Nephron progenitor cell (in vitro differentiated cells): ENCODE data around the gene FGD5.
"Not testable (repeated sequence)": the region's sequence is repeated elsewhere in the genome, so short reads cannot be mapped to it uniquely, and the experiment has no call there.

Experiments used
- DNase-seq: peaks from one replicate; pipeline ENCODE4 v3.0.0; 2021
- H3K27ac Mint-ChIP-seq: 2 replicates; pipeline ENCODE4 v1.8.0; 2021; ENCODE audit warnings: mild to moderate bottlenecking, moderate library complexity, mixed read lengths
- H3K27me3 Mint-ChIP-seq: 2 replicates; pipeline ENCODE4 v1.8.0; 2021; ENCODE audit warnings: mild to moderate bottlenecking, low read depth, mixed read lengths; ENCODE audit not compliant: poor library complexity
- H3K36me3 Mint-ChIP-seq: 2 replicates; pipeline ENCODE4 v1.8.0; 2021; ENCODE audit warnings: low read depth, mixed read lengths
- H3K4me1 Mint-ChIP-seq: 2 replicates; pipeline ENCODE4 v1.8.0; 2021; ENCODE audit warnings: mixed read lengths
- H3K4me3 Mint-ChIP-seq: 2 replicates; pipeline ENCODE4 v1.8.0; 2021; ENCODE audit warnings: mild to moderate bottlenecking, moderate library complexity, mixed read lengths
- H3K9me3 Mint-ChIP-seq: 2 replicates; pipeline ENCODE4 v1.8.0; 2021; ENCODE audit warnings: mild to moderate bottlenecking, moderate library complexity, mixed read lengths
- TF ChIP-seq, protein P1 (sequence below): fragments of 200-600 bp; sonication (generic); IDR thresholded peaks from 2 replicates; pipeline ENCODE4 v1.5.0; 2021; ENCODE audit warnings: antibody characterized with exemption

FGD5 gene

DNA sequence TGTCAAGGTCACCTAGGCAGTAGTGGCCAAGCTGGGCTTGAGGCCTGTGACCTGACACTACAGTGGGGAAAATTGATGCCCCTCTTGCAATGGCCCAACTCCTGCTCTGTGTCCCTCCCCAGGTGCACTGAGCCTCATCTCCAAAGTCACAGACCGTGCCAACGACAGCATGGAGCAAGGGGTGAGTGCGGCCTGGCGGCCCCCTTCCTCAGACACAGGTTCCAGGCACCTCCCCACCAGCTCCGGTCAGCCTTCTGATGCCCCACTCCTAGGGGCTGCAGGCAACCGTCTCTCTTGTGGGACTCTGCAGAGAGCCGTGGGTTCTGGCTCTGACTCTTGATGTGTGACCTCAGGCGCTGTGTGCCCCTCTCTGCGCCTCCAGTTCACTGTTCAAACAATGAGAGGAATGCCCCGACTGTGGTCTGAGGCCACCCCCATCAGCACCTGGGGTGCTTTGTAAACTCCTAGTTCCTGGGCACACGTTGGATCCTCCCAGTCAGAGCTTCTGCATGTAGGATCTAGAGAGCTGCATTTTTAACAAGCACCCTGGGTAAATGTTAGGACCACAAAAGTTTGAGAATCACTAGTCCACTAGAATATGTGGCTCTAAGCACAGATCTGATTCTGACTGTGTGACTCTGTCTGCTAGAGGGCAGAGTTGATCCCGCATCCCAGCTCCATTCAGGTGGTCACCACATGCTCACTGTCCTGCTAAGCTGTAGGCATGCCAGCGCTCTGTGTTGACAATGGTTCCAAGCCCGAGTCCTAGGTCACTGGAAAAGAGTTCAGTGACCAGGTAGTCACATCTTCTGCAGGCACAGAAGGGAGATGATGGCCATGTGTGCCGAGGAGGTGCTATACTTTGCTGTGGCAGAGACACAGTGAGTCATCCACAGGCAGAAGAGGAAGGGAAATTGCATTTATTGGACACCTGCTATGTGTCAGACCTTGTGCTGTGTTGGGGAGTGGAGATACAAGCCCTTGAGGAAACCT, 82.4 kb downstream of the FGD5 start:
- Mint-ChIP-seq H3K27ac (peak overlapping the region; percentile 36), H3K9me3 (peaks cover 20% of the 10 kb centered on the region), H3K4me1 (no peaks in the 10 kb centered on the region), H3K36me3 (peaks cover 10% of the 10 kb centered on the region), H3K27me3 (peaks cover 16% of the 10 kb centered on the region), H3K4me3 (no peak overlapping the region)
- TF ChIP-seq, protein P1, sequence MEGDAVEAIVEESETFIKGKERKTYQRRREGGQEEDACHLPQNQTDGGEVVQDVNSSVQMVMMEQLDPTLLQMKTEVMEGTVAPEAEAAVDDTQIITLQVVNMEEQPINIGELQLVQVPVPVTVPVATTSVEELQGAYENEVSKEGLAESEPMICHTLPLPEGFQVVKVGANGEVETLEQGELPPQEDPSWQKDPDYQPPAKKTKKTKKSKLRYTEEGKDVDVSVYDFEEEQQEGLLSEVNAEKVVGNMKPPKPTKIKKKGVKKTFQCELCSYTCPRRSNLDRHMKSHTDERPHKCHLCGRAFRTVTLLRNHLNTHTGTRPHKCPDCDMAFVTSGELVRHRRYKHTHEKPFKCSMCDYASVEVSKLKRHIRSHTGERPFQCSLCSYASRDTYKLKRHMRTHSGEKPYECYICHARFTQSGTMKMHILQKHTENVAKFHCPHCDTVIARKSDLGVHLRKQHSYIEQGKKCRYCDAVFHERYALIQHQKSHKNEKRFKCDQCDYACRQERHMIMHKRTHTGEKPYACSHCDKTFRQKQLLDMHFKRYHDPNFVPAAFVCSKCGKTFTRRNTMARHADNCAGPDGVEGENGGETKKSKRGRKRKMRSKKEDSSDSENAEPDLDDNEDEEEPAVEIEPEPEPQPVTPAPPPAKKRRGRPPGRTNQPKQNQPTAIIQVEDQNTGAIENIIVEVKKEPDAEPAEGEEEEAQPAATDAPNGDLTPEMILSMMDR, result no peak
- no peak for DNase-seq

DNA sequence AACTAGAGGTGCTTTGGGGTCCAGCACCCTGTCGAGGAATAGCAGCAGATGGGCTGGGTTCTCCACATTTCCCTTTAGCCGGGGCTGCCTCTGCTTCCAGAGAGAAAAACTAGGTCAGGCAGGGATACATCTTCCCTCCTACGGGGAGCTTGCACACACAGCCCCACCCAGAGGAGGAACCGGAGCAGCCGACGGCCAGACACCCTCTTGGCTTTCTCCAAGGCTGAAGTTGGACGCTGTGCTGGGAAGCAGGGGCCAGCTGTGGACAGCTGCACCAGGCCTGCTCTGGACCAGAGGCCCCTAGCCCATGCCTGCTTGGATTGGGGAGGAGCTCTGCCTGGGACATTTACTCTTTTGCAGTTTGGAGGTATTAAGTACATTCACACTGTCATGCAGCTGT, 84.0 kb downstream of the FGD5 start:
- Mint-ChIP-seq H3K4me3 (no peak overlapping the region), H3K9me3 (peaks cover 27% of the 10 kb centered on the region), H3K27me3 (peaks cover 11% of the 10 kb centered on the region), H3K4me1 (no peaks in the 10 kb centered on the region), H3K36me3 (peaks cover 10% of the 10 kb centered on the region), H3K27ac (no peak overlapping the region)
- TF ChIP-seq, protein P1, result no peak
- DNase-seq, result no peak

DNA sequence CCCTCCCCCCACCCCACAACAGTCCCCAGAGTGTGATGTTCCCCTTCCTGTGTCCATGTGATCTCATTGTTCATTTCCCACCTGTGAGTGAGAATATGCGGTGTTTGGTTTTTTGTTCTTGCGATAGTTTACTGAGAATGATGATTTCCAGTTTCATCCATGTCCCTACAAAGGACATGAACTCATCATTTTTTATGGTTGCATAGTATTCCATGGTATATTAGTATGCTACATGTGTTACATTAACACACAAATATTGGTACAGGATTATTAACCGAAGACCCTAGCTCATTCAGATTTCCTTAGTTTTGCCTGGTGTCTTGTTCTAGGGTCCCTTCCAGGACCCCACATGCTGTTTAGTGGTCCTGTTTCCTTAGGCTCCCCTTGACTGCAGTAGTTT, 84.7 kb downstream of the FGD5 start:
- Mint-ChIP-seq H3K9me3 (peaks cover 27% of the 10 kb centered on the region), H3K36me3 (peaks cover 10% of the 10 kb centered on the region), H3K27me3 (peaks cover 11% of the 10 kb centered on the region)
- DNase-seq, H3K4me3 Mint-ChIP-seq, H3K27ac Mint-ChIP-seq, H3K4me1 Mint-ChIP-seq: not testable (repeated sequence)

DNA sequence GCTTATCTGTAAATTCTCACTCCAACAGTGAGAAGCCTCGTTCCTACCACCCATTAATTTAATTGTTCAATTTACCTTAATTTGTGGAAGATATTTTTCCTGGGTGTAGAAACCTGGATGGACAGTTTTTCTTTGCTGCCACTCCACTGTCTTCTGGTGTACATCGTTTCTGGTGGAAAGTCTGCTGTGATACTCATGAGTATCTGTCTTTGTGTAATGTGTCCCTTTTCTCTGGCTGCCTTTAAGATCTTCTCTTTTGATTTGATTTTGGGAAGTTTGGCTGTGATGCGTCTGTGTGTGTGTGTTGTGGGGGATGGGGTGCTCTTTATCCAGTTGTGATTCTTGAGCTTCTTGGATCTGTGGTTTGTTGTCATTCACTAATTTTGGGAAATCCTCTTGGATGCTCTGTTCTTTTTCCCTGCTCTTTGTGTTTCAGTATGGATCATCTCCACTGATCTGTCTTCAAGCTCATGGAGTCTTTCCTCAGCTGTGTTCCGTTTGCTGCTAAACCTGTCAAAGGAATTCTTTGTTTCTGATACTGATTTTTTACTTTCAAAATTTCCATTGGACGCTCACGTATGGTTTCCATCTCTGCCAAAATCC, 86.4 kb downstream of the FGD5 start:
- peaks cover 10% of the 10 kb centered on the region for H3K36me3 Mint-ChIP-seq
- no peak overlapping the region for H3K4me3 Mint-ChIP-seq
- peaks cover 27% of the 10 kb centered on the region for H3K9me3 Mint-ChIP-seq
- TF ChIP-seq, protein P1, result no peak
- no peaks in the 10 kb centered on the region for H3K4me1 Mint-ChIP-seq
- DNase-seq, result no peak
- H3K27me3 Mint-ChIP-seq, result peaks cover 3% of the 10 kb centered on the region
- H3K27ac Mint-ChIP-seq, result no peak overlapping the region

DNA sequence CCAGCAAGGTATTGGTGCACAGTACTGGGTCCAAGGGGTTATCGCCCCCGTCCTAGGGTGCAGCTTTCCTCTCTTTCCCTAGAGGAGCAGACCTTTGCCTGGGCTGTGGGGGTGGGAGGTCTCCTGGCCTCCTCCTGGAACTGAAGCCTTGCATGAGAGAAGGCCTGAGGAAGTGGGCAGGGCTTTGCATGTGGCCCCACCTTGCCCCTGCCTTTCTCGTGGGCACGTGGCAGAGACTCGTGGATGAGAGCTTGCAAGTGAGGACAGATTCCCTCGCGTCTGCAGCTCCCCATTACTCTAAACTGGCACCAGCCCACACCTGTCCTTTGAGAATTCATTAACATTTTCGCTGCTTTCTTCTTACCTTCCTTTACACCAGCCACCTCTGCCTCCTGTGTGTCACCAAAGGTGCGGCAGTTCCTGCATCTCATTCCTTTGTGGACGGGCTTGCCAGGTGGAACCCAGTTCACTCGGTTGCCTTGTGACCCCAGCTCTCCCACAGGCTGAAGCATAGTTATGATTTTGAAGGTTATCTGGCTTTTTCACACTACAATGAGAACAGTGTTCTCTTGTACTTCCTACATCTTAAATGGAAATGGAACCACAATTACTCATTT, 87.7 kb downstream of the FGD5 start:
- H3K36me3 Mint-ChIP-seq, result peaks cover 10% of the 10 kb centered on the region
- H3K9me3 Mint-ChIP-seq, result peaks cover 27% of the 10 kb centered on the region
- H3K4me1 Mint-ChIP-seq, result no peaks in the 10 kb centered on the region
- H3K27ac Mint-ChIP-seq, result no peak overlapping the region
- TF ChIP-seq, protein P1, result no peak
- H3K27me3 Mint-ChIP-seq, result peaks cover 8% of the 10 kb centered on the region
- DNase-seq, result no peak
- H3K4me3 Mint-ChIP-seq, result no peak overlapping the region
